ENCODE results near the gene ENDOG.

- TF ChIP-seq CTCF (conservative IDR thresholded peaks at IDR 0.05; ENCODE audit: low read depth in 2 of 2) (no peak), POLR2AphosphoS5 (IDR thresholded peaks at IDR 0.05; ENCODE audit: low read depth) (no peak), REST (IDR thresholded peaks at IDR 0.05; ENCODE audit: unreplicated experiment) (no peak), EZH2phosphoT487 (IDR thresholded peaks at IDR 0.05; ENCODE audit: unreplicated experiment) (no peak)
Measured at GRCh38 chr9:128782669-128783068, 35.6 kb upstream of the ENDOG start.

Data from GM23338 (cell line).